Activated CD4-positive, alpha-beta T cell treated with anti-CD3 and anti-CD28 coated beads for 4 hours (primary cell): Measurements from ENCODE around the gene FOXQ1.

Experiments
- DNase-seq, 2 donors: peaks; one replicate each; pipeline ENCODE4 v3.0.0-alpha.2; 2020

Gene FOXQ1

GRCh38 chr6:1311400-1312202 is at the start of gene FOXQ1:
Gene FOXQ1, plus strand, starts transcription at chr6:1312098. Its CDS starts 607 bp downstream, at chr6:1312705.
- DNase-seq = no peak

DNA sequence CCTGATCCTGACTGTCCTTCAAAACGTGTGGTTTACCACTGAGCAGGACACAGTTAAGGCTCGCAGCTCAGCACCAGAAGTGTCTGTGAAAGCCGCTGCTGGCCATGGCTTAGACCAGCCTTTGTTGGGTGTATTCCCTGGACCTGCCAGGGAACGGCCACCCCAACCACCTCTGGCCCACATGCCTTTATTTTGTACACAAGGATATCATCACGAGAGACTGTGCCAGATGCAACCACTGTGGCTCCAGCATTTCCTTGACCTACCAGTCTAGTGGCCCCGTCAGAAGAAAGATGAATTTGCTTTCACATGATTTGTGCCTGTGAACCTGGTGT is 49.2 kb upstream of the FOXQ1 start:
- DNase-seq = no peak

- DNase-seq = no peak
Measured at GRCh38 chr6:1263039-1263849, 48.7 kb upstream of the FOXQ1 start.

DNA sequence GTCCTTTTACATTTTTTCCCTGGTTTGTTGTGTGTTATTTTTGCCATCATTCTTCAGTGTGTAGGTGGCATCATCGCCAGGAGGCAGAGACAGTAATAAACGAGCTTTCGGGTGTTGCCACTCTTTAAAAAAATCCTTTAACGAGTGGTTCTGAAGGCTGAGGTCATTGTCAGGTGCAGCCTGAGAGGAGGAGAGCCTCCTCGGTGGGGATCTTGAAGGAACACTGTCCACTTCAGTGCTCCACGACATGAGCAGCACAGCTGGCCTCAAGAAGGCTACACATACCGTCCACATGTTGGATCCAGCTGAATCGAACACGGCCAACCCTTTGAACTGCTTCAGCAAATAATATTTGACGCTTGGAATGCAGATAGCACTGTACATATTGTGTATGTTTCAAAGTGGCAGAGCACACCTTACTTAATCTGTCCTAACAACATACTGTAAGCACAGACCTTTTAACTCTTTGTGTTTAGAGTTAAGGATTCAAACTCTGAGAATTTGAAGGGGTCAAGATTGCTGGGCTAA is 48.0 kb upstream of the FOXQ1 start:
- DNase-seq = no peak

DNA sequence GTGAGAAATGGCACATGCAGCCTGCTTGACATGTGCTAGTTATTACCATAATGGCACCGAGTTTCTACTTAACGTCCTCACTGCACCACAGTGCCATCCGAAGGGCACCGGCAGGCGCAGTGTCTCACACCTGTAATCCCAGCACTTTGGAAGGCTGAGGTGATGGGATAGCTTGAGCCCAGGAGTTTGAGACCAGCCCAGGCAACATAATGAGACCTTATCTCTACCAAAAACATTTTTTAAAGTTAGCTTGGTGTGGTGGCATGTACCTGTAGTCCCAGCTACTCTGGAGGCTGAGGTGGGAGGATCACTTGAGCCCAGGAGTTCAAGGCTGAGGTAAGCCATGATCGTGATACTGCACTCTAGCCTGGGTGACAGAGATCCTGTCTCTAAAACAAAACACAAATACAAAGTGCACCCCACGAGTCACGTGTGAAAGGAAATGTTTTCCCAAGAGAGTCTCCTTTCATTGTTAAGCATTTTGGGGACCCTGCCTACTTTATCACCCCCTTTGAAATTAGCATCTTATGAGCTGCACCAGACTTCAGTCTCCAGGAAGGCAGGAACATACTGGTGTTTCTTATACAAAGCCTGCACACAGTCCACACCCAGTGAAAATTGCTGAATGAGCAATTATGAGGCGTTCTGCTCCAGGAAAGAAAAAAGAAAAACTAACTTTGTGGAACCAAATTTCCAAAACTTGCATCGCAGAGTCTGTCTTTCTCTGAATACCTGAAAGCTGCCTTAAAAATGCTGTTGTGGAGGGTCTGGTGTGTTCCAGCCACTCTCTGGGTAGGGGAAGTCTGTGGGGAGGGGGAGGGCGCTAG is 47.1 kb upstream of the FOXQ1 start:
- no peak for DNase-seq

DNA sequence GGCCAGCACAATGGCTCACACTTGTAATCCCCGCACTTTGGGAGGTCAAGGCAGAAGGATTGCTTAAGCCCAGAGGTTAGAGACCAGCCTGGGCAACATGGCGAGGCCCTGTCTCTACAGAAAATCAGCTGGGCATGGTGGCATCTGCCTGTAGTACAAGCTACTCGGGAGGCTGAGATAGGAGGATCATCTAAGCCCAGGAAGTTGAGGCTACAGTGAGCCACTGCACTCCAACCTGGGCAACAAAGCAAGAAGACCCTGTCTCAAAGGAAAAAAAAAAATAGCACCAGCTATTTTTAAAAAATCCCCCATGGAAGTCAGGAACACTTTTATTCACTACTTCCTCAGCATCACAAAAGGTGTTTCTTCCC is 45.2 kb upstream of the FOXQ1 start:
- no peak for DNase-seq

- no peak for DNase-seq
Measured at GRCh38 chr6:1267057-1267732, 44.7 kb upstream of the FOXQ1 start.

- DNase-seq = no peak
Measured at GRCh38 chr6:1267790-1268762, 43.8 kb upstream of the FOXQ1 start.

- no peak for DNase-seq
Measured at GRCh38 chr6:1271071-1271763, 40.7 kb upstream of the FOXQ1 start.

DNA sequence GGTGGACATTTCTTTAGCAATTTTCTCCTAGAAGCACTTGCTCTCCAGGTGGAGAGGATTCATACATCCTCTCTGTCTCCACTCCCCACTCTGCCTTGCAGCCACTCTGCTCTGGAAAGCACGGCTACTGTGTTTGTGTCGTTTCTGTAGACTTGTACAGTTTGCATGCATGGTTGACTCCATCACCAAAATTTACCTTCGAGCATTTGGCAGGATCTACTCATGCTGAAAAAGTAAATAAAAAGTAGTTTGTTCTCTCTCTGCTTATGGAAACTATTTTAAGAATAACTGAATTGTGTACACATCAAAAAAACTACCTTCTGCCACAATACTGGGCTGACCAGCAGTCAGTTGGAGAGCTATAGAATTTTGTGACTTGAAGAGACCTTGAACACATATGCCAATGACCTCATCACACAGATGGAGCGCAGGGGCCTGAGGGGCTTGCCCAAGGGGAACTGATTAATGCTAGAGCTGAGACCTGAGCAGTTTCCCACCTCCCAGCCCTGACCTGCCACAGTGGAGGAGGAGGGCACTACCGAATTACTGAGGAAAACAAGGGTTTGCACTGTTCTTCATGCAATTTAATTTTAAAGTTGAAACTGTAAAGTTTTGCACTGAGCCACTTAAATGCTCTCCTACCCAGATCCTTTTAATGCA is 33.7 kb upstream of the FOXQ1 start:
- no peak for DNase-seq

DNA sequence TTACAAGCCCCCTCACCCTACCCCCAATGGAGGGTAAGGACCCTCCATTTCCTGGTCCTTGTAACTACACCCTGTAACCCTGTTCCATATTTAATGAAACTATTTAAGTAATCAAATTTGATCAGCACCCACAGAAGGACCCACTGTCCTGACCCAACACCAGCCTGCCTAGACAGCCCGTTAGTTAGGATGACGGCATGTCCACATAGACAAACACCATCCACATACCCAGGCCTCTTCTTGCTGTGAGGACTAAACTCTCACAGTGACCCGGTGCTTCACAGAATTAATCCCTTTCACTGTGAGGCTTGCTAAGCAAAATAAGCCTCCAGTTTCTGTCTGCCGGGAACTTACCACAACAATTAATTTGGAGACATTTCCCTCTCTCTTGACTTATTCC is 32.8 kb upstream of the FOXQ1 start:
- DNase-seq = no peak

GRCh38 chr6:1280666-1281300 is 31.1 kb upstream of the FOXQ1 start:
- no peak for DNase-seq

DNA sequence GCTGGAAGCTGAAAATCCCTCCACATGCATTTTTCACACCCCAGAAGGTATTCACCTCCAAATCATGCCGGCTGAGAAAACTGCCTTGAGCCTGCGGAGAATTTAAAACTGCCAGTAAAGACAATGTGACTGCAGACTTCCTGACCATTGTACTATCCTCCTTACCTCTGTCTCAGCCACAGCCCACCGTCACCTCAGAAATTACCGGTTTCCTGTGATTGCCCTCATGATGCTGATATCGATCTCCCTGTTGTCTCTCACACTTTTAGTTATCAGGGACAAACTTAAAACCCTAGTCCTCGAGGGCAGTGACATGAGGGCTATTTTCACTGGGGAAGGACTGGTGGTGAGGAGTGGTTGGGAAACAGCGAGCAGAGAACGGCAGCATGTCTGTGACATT is 30.2 kb upstream of the FOXQ1 start:
- no peak for DNase-seq

GRCh38 chr6:1283501-1283900 is 28.4 kb upstream of the FOXQ1 start:
- no peak for DNase-seq

- DNase-seq = no peak
Measured at GRCh38 chr6:1285556-1285955, 26.3 kb upstream of the FOXQ1 start.

- no peak for DNase-seq
Measured at GRCh38 chr6:1285956-1286355, 25.9 kb upstream of the FOXQ1 start.

GRCh38 chr6:1287103-1287591 is 24.8 kb upstream of the FOXQ1 start:
- no peak for DNase-seq

DNA sequence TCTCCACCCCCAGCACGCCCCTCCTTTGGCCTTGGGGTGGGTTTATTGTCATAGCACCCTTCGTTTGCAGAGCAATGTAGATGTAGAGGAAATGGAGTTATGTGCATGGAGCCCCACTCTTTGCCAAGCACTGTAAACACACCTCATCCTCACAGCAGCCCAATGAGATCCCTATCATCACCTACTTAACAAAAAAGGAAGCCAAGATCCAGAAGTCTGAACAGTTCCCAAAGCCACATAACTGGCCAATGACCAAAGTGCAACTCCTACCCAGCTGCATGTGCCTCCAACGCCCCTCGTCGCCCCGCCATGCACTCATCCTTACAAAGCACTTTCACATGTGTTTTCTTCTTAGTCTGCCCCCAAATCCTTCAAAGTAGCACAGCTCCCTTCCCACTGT is 21.8 kb upstream of the FOXQ1 start:
- DNase-seq = no peak

DNA sequence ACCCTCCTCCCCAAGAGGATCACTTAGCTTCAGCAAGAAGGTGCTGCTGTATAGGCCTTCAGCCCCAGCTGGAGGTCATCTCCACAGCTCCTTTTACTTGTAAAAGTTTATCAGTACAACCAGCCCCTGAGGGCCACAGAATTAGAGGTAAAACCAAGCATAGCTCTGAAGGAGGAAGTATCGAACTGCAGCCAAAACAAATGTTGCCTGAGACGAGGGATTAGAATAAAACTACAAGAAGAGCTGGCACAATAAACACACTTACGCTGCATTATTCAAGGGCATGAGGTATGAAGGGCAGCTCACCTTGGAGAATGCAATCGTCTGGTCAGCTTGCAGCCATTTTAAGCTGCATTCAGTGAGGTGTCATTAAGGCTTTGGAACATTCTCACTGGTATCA is 21.1 kb upstream of the FOXQ1 start:
- DNase-seq = no peak

DNA sequence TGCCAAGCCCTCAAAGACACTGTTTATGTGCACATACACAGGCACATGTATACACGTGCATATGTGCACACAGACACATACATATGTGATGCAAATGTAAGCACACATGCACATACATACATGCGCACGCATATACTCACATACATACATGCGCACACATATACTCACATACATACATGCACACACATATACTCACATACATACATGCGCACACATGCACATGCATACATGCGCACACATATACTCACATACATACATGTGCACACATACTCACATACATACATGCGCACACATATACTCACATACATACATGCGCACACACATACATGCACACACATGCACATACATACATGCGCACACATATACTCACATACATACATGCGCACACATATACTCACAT is 20.5 kb upstream of the FOXQ1 start:
- no peak for DNase-seq
